Stomach (tissue), 4 donors: Measurements from ENCODE around the gene ASAP2.

ENCODE experiments used
- CTCF ChIP-seq, 7 experiments: fragments of 450-650 bp in 4 of 7; fragments of 200-600 bp in 3 of 7; sonication (generic) in 3 of 7; IDR thresholded peaks; one replicate each; pipeline ENCODE4 v1.5.1; 2016 to 2019; ENCODE audit warnings: antibody characterized with exemption in 7 of 7, control low read depth in 2 of 7, mild to moderate bottlenecking in 1 of 7
- POLR2A ChIP-seq, 4 donors: fragments of 450-650 bp; IDR thresholded peaks; one replicate each; pipeline ENCODE4 v1.6.1; 2016; ENCODE audit warnings: antibody characterized with exemption in 4 of 4, control low read depth in 2 of 4, mild to moderate bottlenecking in 1 of 4, moderate library complexity in 1 of 4
- POLR2AphosphoS5 ChIP-seq, 3 donors: sonication (generic); formaldehyde crosslinking; IDR thresholded peaks; one replicate each; pipeline ENCODE4 v1.6.1; 2016; ENCODE audit warnings: antibody characterized with exemption in 3 of 3

- TF ChIP-seq CTCF (IDR thresholded peaks at IDR 0.05) = no peak
- TF ChIP-seq POLR2A (IDR thresholded peaks at IDR 0.05) = no peak
- TF ChIP-seq POLR2AphosphoS5 (IDR thresholded peaks at IDR 0.05) = no peak
Observed at GRCh38 chr2:9231291-9232165, 24.9 kb downstream of the ASAP2 start.
